ENCODE data around the gene MAP2K4.

DNA sequence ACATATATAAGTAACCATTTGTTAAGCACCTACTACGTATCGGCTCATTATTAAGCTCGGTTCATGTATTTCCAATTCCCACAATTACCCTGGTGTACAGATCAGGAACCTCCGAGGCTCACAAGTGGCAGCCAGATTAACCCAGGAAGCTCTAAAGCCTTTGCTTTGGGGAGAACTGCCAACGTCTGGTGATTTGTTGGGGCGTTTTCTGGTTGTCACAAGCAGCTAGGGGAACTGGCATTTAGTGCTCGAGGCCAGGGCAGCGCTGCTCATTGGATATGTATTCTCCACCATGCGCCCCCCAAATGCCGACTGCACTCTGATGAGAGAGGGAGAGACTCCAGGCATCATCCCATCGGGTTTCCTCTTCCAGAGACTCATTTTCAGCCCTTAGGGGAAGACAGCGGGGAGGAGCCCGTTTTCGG is 23.9 kb upstream of the MAP2K4 start:
- TF ChIP-seq POLR2A (IDR thresholded peaks at IDR 0.05; ENCODE audit: low read length), result no peak
- TF ChIP-seq, protein P1, sequence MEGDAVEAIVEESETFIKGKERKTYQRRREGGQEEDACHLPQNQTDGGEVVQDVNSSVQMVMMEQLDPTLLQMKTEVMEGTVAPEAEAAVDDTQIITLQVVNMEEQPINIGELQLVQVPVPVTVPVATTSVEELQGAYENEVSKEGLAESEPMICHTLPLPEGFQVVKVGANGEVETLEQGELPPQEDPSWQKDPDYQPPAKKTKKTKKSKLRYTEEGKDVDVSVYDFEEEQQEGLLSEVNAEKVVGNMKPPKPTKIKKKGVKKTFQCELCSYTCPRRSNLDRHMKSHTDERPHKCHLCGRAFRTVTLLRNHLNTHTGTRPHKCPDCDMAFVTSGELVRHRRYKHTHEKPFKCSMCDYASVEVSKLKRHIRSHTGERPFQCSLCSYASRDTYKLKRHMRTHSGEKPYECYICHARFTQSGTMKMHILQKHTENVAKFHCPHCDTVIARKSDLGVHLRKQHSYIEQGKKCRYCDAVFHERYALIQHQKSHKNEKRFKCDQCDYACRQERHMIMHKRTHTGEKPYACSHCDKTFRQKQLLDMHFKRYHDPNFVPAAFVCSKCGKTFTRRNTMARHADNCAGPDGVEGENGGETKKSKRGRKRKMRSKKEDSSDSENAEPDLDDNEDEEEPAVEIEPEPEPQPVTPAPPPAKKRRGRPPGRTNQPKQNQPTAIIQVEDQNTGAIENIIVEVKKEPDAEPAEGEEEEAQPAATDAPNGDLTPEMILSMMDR (IDR thresholded peaks at IDR 0.05), result no peak
- no peak for TF ChIP-seq BHLHE40 (IDR thresholded peaks at IDR 0.05; ENCODE audit: low read depth, low read length)
- no peak for TF ChIP-seq RARB (CRISPR knock-in tag; IDR thresholded peaks at IDR 0.05)
- no peak for TF ChIP-seq HDAC2 (IDR thresholded peaks at IDR 0.05)
- TF ChIP-seq RAD21 (conservative IDR thresholded peaks at IDR 0.05 in 1 of 2, IDR thresholded peaks at IDR 0.05 in 1 of 2), result no peak
- TF ChIP-seq, protein P2, sequence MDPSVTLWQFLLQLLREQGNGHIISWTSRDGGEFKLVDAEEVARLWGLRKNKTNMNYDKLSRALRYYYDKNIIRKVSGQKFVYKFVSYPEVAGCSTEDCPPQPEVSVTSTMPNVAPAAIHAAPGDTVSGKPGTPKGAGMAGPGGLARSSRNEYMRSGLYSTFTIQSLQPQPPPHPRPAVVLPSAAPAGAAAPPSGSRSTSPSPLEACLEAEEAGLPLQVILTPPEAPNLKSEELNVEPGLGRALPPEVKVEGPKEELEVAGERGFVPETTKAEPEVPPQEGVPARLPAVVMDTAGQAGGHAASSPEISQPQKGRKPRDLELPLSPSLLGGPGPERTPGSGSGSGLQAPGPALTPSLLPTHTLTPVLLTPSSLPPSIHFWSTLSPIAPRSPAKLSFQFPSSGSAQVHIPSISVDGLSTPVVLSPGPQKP (IDR thresholded peaks at IDR 0.05; ENCODE audit: low read depth, low read length), result no peak
- no peak for TF ChIP-seq EP300 (IDR thresholded peaks at IDR 0.05)

All from A549 (cell line).